ENCODE results near the gene DGKI. TPM values are rescaled to one million over a fixed set of nuclear protein-coding genes. Genes with fewer than 3 reads are reported as not detected.

DGKI gene
- total RNA-seq, 1 experiment from 2014 or later: 21.6 TPM

DNA sequence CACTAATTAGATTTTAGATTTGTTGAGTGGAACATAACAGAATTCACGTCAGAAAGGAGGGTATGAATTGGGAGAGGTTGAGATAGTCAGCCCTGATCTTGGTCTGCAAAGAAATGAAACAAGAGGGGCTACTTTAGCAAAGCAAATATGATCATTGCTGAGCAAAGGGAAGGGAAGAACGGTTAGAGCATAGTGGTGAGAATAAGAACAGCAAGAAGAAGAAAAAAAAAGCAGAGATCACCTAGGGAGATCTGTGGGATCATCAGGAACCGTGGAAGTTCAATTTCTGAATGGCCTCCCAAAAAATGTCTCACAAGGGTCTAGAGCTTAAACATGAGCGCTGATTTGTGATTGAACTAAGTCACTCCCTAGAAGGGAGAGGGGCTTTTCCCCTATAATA, 156.1 kb downstream of the DGKI start:
- no peak for DNase-seq (ENCODE audit: low read depth)

DNA sequence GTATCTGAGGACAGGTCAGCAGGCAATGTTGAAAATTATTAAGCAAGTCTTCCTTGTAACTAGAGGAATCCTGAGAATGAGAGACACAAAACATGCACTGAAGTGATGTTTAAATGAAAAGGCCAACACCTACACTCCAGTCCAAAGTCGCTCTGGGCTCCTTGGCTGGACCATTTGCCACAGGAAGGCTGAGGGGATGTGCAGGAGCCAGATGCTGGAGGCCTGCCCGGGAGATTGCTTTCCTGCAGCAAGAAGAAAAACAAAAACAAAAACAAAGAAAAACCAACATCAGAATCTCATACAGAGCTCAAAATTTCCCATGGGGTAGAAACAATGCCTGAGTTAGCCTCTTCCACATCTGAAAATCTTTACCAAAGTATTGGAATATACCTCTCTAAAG, 157.0 kb downstream of the DGKI start:
- no peak for DNase-seq (ENCODE audit: low read depth)

DNA sequence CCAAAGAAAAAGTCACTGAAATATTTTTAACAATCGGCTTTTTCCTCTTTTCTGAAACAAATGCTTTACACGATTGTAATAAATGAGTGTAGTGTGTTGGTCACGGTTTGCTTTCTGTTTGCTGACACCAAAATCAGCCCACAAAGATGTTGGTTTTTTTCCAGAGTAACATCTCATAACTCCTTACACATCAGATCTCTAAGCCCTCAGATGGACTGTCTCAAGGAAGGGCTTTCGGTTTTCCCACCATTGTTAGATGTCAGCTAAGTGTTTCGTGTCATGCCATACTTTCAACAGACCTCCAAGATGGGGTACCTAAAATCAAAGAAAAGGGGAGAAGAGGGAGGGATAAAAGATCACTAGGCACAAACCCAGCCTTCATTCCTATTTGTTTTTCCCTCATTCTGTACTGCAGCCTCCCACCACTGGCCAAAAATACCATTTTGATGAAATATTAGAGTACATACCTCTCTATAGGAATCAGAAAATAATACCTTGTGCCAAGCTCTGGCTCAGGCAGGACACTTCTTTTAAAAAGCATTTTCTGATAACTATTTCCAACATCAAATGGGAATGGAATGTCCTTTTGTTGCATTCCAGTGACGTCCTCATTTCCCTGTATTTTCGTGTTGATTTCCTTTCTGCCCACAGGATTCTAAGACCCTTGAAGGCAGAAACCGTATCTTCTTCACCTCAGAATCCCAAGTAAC, 159.1 kb downstream of the DGKI start:
- no peak for DNase-seq (ENCODE audit: low read depth)

DNA sequence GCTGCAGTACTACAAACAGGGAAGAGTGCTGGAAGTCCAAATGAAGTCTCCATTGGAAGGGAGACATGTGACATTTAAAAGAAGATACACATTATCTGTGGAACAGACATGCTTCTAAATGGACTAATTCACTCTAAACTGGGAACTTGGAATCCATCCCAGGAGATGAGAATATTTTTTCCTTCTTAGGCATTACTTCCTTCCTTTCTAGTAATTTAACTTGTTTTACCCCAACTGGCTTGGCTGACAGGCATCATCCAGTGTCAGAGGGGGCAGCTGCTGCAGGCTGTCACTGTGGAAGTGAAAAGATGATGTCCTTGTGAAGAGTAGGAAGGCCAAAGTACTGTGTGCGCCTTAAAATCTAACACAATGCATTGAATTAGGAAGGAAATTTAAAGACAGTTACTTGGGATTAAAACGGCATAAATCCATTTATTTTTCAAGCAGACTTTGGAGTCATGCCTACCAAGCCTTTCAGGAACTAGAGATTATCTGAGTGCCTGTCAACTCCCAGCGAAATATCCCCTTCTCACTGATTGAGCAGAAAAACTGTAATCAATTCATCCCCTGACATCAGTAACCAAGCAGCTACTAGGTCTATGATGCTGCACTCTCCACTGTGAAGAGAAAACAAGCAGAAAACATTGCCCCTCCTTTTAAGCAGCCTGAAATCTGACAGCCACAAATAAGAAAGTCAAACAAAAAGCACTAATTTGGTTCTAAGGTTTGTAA, 161.2 kb downstream of the DGKI start:
- no peak for DNase-seq (ENCODE audit: low read depth)

DNA sequence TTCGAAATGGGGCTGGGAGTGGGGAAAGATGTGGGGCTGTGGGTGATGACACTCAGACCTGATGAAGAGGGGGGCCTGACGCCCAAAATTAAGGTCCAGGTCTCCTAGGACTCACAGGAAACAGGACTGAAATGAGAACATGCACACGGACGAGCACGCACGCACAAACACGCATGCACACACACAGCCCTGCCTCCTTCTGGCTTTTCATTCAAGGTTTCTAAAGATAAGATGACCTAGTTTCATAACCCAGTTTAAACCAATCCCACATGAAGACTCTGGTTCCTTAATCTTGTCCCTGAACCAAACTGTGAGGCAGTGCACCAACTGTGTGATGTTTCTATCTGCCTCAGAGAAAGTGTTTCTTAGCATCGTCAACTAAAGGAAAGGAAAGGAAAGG, 162.0 kb downstream of the DGKI start:
- DNase-seq (ENCODE audit: low read depth): no peak

DNA sequence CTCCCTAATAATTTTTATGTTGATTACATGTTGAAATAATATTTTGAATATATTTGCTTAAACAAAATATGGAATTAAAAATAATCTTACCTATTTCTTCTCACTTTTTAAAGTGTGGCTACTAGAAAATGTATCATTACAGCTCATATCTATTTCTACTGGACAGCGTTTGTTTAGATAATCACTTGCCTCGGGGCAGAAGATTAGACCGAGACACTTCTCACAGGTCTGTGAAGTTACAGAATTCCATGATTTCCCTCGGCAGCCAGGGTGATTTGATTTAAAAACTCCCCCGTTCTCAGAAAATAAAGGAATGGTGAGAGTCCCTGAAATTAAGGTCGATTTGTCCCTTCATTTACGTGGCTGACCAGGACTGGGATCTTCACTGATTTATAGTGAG, 162.5 kb downstream of the DGKI start:
- DNase-seq (ENCODE audit: low read depth): no peak

DNA sequence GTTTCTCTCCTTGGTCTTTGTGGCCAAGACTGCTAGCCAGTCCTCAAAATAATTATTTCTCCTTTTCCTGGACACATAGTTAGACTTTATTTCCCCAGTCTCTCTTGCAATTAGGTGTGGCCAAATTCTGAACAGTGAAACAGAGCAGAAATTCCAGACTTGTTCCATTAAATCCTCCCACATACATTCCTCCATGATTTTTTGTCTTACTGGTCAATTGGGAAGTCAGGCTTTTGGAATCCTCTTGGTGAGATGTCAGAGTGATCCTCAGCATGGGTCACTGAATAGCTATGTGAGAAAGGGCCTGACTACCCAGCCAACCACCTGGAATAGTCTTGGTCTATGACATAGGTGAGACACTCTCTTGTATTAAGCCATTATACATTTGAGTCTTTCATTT, 164.2 kb downstream of the DGKI start:
- DNase-seq (ENCODE audit: low read depth): peak; percentile 60

DNA sequence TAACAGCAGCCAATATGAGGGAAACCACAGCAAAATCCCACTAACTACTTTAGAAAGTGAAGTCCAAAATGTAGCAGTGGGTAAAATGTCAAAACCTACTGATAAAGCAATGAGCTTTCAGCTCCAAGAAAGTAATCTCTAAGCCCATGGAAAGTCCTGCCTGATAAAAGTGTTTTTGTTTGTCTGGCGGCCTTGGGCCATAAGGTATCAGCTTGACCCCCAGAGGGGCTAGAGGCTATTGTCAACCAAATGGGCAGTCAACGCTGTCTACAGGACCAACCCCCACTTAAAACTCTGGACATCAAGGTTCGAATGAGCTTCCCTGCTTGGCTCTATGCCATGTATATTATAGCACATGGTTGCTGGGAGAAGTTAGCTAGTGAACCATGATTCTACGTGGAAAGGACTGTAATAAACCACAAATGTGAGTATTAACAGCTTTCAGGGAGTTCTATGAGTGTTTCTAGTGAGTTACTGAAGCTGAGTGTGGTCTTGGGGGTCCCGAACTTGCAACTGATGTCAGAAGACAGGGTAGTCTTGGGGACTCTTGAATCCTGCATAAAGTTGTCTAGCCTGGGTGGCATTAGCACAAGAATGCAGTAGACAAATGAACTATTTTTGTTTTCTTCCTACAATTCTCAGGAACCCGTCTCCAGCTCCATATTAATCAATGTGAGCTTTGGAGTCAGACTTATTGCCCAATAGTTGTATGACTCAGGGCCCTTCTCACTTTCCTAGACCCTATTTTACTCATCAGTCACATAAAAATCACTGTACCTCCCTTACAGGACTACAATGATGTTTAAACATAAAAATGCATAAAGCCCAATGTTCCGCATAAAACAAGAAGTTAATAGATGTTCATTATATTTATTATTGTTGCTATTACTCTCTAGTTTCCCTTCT, 164.9 kb downstream of the DGKI start:
- DNase-seq (ENCODE audit: low read depth): peak; percentile 87

DNA sequence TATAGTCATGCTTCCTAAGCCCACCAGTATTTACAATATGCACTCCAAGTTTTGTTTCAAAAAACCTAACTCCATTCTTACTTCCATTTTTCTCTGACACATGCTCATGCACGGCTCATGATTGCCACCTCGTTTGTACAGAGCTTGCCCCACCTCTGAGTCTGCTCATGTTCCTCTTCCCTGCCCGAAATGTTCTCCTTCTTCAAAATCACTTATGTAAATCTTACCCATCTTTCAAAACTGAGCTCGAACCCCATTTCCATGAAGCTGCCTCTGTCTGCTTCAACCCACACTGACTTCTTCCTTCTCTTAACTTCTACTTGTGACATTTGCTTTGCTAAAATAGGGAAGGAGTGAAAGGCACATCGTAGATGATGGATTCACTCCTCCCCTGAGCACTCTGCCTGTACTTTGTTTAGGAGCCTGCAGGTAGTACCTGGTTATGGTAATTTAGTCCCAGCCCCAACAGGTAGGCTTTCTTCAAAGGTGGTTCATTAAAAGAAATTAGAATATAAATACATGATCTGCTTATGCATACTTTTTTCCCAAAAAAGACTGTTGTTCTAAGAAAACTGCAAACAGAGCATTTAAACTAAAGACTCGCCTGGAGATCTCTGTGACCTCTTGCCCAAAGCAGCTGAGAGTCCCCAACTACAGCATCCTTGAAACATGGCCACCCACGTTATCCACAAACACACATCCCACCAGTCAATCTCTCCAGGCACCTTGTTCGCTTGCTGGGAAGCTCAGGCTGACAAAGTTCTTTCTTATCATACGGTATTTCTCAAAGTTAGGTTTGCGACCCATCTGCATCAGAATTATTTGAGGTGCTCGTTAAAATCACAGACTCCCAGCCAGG, 172.0 kb downstream of the DGKI start:
- DNase-seq (ENCODE audit: low read depth): no peak

DNA sequence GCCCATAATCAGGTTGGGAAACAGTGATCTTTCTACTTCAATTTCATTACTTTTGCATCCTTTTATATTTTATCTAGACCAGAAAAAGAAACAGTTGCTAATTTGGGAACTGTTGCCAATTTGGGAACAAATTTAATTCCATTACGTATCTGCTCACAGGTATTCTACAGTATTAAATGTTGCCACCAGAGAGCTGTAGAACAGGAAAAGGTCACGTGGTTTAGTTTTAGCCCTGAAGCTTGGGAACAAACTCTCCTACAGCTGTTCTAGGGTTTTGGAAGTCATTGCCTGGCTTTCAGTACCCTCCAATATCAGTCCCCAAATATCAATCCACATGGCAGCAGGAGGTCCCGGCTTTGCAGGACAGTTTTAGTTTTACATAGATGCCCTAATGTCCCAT, 172.7 kb downstream of the DGKI start:
- no peak for DNase-seq (ENCODE audit: low read depth)

DNA sequence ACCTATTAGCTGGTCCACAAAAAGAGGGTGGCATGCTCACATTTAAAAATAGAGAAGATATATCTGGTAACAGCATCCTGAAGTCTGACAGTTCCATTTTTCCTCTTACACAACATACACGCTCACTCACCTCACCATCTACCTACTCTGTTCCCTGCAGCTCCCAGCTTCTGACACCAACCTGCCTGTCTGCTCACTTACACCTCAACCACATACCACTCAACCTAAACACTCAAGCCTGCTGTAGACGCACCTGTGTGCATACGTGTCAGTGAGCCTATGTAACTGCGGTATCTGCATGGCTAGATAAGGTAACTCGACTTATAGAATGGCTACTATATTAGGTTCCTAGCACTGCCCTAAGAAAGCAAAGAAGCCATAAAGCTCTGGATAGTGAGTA, 174.9 kb downstream of the DGKI start:
- DNase-seq (ENCODE audit: low read depth): no peak

DNA sequence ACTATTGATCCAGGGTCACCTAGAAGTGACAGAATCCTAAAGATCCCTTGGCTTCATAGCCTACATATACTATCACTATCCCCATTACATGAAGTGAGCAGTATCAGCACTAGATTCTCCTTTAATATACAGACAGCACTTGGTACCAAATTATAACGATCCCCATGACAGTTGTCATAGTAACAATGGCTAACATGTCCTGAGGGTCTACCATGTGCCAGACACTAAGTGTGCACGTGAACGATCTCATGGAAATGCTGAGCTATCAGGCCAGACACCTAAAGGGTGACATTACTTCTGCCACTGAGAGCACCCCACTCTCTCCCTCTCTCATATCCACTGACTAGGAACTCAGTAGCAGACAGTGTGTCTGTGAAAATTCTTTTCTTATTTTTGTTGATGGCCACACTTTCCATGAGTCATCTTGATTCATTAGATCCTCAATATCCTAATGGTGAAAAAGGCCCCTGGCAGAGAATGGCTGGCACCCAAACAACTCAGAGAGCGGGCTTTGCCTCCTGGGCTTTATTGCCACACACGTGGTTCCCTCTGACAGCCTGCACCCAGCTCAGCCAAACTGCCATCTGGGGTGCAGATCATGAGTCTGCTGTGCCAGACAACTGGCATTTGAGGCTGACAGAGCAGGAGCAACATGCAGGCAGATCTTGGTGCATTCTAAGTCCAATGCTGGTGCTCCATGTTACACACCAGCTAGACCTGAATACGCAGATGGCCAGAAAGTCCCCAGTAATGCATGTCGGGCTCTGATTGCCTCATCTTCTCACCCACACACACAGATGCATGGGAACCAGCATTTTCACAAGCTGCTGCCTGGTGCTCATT, 176.3 kb downstream of the DGKI start:
- DNase-seq (ENCODE audit: low read depth): peak; percentile 20

DNA sequence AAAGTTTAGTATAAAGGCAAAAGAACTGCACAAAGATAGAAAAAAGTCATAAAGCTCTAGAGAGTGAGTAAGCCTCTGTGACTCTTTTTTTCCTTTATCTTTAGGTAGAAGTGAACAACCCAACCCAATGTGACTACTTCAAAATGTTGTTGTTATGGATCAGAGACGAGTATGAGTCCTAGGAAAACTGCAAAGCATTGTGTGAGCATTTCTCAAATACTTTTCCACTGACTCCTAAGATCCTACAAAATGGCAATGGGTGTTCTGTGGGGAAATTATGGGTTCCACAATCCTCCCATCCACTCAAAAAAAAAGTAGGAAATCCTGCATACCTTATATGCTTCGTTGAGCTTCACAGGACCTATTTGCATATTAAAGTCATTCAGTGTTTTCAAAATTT, 177.1 kb downstream of the DGKI start:
- peak; percentile 24 for DNase-seq (ENCODE audit: low read depth)

DNA sequence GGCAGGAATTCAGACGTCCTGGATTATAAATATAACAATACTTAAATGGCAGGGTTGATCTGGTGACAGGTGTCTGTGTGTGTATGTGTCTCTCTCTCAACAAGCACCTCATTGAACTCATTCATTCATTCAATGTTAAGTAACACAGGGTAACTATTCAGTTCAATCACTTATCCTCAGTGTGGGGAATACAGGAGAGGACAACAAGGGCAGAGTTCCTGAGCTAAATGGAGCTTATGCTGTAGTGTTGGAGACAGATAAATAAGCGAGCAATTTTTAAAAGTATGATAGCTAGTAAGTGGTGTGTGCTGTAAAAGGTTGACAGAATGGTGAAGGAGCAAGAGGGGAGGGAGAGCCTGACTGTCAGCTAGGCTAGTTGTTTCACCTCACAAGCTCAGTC, 178.4 kb downstream of the DGKI start:
- DNase-seq (ENCODE audit: low read depth): no peak

DNA sequence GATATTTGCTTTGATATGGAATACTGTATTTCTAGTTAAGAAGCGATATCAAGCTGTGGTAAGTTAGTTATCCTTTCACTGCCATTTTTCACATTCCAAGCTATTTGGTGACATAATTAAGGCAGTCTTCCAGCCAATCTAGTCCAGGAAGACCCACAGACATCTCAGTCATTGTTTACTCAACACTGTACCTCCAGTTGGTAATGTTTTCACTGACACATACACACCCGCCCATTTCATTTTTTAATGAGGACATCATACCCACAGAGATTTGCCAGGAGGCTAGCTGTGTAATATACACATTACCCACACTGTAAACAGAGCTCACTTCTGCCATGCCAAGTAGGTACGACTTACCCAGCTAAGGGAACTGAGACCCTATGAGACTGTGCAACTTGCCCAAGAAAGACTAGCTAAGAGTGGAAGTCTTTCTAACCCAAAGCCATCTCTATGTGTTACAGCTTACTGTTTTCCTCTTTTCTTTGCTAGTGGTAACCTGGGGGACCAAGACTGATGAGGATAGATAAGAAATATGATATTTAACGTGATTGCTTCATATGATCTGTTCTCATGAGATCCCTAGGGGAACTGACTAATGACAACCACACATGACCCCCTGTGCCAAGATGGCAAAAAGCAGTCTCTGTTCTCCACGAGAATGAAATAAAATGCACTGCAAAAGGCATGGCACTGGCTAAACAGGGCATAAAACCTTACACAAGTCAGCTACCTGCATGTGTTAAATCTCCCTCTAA, 179.0 kb downstream of the DGKI start:
- DNase-seq (ENCODE audit: low read depth): peak; percentile 88

DNA sequence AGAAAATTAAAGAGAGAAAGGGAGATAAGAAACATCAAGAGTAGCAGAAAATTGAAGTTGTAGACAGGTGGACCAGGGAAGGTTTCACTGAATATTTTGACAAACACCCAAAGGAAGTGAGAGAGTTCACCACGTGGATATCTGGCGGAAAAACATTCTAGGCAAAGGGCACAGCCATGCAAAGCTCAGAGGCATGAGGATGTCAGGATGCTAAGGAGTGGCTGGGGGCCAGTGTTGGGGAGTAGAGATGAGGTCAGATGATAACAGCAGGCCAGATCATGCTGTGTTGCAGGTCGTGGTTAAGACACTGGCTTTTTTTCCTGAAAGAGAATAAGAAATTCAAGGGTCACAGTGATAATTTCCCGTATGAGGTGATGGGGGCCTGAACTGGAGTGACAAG, 181.9 kb downstream of the DGKI start:
- DNase-seq (ENCODE audit: low read depth): no peak

DNA sequence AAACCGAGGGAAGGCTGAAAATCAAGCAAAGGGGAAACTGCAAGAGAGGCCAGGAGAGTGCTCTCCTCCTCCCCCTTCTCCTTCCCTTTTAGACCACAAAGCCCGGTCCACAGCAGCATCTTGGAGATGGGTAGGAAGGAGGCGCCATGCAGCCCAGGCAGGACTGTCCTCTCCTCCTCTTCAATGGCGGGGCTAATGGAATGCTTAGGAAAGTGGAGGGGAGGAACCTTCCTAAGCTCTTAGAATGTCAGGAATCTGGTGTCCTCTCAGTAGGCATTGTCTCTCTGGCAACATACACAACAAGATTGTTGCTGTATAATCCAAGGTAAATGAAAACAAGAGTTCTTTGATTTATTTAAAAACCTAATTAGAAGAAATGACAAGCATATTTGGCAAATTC, 185.1 kb downstream of the DGKI start:
- DNase-seq (ENCODE audit: low read depth): no peak

DNA sequence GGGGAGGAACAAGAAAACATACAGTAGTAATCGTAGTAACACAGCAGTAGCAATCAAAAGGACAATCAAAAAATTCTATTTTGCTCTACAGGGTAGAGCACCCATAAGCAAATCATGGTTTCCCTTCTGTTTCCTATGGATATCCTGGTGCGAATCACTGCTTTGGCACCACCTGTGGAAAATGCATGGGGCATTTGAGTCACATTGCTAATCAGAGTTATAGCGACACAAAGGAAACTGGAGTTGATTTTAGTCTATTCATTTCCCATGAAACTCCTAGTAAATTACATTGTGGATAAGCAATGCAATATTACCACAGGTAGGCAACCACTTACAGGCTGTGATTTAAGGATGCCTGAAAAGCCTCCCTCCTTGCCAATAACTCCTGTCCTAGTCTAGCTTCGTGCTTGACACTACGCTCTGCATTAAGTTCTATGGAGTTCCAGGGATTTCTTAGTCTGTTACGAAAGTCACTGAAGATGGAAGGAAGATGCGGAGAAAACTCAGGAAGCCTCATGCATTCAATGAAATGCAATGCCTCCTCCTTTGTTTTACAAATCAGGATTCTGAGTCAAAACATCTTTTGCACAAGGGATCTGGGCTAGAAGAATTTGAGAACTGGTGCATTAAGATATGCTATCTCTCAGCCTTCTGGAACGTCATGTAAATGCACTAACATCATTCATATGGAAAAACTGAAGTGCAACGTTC, 188.4 kb downstream of the DGKI start:
- no peak for DNase-seq (ENCODE audit: low read depth)

Data from HT1080 (cell line).